Lung microvascular endothelial cell (primary cell): ENCODE data around the gene ABCC8. TPM values are rescaled to one million over a fixed set of nuclear protein-coding genes. Genes with fewer than 3 reads are reported as not detected.
A peak's percentile ranks its signal among the peaks of the same experiment; 100 is the strongest.

ENCODE experiments used
- DNase-seq, 2 donors: peaks; one replicate each; pipeline versions ENCODE4 v3.0.0 to v3.0.0-alpha.2; 2010; ENCODE audit warnings: low read depth in 2 of 2
- total RNA-seq: library from RNA; depleted of rRNA; stranded (reverse); fragments of >200 nt; gene quantifications from 2 replicates; pipeline ENCODE4 v1.2.1, GENCODE V29; 2014

The ABCC8 gene
- not detected in 2 replicates for total RNA-seq

DNA sequence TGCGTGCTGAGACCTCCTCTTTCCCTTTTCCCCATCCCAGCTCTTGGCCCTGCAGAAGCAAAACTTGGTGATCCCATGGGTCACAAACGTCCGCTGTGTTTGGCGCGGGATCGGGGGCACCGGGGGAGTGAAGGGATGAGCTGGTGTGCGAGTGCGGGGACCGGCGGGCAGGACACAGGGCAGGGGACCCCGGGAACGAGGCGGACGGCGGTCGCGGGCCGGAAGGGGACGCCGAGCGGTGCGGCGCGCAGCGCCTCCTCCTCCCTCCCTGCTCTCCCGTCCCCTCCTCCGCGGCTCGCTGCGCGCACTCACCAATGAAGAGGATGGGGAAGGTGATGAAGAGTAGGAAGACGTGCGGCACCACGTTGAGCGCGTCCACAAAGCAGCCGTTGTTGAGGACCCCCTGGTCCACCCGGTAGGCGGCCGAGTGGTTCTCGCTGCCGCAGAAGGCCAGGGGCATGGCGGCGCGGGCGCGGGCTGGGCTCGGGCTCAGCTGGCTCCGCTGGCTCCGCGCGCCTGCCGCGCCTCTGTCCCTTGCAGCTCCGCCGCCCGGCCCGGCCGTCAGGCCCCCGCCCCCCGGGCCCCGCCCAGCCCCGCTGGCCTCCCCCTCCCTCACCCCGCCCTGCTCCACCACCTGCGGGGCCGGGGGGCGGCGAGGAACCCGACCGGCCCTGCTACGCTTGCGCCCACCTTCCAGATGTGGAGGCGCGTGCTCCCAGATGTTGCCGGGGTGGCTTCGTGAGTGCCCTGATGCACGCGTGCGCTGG is at the start of gene ABCC8:
Gene ABCC8 (minus strand): TSS at position 529 of the 767 bp plus-strand sequence. CDS start 69 bp downstream, at position 460.
- DNase-seq = no peak

DNA sequence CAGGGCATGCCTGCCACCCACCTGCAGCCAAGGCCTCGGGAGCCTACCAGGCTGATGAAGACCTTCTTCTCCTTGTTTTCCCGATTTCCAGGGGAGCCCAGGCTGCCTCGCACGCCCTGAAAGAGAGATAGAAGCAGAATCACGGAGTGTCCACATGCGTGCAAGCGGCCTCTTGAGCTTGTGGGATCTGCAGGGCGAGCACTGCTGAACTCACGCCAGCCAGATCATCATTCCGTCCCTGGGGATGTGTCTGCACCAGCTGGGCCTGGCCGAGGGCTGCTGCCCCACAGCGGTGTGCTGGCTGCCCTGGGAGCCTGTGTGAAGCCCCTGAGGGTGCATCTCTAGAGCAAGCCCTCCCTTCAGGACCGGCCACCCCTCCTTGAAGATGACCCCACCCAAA is 49.7 kb upstream of the ABCC8 start:
- no peak for DNase-seq

DNA sequence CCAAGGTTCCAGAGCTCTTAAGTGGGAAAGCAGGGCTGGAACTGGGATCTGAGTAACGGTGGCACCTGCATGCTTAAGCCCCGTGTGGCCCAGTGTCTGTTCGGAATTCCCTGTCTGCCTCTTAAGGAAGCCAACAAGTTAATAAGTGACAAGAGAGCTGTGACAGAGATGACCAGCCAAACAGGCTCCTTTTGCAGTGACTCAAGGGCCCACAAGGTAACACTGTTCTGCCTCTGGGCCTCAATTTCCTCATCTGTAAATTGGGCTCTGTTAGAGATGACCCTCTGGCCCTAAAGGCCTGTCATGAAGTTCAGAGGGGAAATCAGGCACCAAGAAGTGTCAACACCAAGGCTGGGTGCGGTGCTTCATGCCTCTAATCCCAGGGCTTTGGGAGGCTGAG is 48.9 kb upstream of the ABCC8 start:
- no peak for DNase-seq

DNA sequence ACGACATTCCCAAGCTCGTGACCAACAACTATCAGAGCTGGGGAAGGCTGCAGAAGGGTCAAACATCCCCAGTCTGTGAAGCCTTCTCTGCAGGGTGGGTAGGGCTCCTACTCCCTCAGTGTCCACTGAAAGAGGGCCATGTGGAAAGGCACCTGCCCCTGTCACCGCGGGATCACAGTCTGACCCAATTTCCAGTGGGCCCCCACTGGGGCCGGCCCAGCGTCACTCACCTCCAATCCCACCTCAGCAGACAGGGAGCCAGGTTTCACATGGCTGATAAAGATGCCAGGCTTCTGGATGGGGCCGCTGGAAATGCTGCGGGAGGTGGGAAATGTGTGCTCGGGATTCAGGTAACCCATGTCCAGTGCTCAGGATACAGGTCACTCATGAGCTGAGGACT is 47.6 kb upstream of the ABCC8 start:
- DNase-seq = no peak

DNA sequence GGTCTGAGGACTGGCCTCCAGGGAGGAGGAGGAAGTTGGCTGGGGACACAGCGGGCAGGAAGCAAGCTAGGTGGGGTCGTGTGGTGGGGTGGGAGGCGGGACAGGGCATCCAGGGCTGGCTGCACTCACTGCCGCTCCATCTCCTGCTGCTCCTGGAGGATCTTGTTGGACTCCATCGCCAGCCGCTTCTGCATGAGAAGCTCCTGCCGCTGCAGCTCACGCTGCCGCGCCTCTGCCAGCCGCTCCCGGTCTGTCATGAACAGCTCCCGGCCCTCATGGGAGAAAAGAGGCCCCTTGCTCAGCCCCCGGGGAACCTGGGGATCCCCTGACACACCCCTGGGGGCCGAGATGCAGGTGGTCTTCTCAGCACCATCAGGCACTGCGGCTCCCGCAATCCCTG is 46.0 kb upstream of the ABCC8 start:
- no peak for DNase-seq

DNA sequence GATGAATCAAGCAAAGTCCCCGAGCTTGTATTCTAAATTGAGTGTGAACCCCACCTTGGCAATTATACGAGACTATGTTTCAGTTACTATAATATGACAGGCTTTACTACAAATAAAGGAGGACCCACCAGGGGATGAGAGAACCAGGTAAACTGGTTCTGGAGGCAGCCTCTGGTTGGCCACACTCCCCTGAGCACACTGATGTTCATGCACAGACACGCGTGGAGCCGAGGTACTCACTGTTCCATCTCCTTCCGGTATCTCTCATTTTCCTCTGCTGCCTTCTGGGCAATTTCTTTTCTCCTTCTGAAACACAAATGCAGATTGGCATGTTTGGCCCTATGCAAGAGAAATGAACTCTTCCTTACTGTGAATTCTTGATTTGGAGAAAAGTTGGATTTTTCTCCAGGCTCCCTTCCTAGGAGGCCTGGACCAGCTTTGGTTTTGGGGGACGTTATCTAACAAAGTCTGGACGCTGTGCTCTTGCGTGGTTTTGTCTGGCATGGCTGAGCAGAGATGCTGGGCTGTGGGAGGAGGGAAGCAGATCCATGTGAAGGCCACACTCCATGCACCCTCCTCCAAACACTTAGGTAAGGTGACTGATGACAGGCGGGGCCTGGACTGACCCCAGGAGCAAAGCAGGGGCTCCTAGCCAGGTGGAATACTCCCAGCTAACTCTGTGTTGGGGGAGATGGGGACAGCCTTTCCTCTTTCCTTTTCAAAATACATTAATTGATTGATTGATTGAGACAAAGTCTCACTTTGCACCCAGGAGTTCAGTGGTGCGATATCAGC is 44.7 kb upstream of the ABCC8 start:
- DNase-seq = no peak

DNA sequence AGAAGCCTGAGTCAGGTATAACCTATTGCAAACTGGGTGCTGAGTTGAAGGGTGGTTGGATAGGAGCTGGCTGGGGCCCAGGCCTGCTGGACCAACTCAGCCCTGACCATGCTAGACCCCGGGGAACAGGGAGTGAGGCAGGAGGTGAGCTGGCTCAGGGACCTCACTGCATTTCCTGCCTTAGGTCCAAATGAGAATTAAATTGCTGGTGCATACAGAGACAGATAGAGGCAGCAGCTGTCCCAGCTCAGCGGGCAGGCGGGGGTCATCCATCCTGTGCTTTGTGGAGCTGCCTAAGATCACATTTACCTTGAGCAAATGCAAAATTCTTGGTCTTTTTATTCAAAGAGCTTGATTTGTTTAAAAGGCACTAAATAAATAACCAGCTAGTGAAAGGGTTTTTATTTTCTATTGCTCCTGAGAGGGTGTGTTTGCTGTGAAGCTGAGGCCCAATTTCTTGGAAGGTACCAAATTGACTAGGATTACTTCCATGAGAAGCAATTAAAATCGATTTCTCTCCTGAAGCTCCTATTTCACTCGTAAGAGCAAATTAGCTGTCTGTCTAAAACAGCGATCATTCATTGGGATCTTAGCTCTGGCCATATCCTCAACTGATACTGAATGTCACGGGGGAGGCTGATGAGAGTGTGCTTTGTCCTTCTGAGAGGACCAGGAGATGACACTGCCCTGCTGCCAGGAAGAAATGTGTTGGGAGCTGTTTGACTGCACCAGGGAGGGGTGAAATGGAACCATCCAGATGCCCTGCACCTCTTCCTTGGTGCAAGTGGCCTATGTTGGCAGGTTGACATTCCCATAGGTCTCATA is 42.6 kb upstream of the ABCC8 start:
- DNase-seq = no peak

DNA sequence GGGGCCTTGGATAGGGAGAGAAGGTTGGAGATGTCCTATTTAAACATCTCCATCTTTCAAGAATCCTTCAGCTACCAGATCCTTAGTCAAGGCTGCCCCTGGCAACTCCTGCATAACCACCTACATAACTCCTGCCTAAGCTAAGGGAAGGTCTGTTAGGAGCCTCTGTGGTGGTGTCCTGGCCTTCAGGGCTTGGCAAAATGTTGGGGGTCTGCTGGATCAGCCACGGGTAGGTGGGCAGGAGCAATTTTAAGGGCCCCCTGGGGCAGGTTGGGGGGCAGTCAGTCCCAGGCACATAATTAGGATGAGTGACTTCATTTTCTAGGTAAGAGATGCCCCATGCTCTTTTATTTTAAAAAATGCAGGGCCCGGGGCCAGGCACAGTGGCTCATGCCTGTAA is 41.7 kb upstream of the ABCC8 start:
- no peak for DNase-seq

DNA sequence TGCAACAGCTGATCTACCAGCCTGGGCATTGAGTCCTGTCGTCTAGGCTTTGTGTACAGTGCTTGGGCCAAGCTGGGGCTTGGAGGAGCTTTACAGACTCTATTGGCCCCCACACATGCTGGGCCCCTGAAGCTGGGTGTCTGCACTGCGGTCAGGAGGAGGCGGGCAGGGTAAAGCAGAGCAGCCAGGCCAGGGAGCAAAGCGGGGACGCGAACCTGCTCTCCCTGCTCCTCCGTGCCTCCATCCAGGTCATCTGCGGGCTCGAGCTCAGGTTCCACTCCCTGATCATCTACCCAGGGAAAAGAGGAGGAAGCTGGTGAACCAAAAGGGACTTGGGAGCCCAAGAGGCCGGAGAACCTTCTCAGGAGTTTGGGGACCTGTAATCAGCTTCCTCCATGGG is 40.5 kb upstream of the ABCC8 start:
- DNase-seq = no peak

DNA sequence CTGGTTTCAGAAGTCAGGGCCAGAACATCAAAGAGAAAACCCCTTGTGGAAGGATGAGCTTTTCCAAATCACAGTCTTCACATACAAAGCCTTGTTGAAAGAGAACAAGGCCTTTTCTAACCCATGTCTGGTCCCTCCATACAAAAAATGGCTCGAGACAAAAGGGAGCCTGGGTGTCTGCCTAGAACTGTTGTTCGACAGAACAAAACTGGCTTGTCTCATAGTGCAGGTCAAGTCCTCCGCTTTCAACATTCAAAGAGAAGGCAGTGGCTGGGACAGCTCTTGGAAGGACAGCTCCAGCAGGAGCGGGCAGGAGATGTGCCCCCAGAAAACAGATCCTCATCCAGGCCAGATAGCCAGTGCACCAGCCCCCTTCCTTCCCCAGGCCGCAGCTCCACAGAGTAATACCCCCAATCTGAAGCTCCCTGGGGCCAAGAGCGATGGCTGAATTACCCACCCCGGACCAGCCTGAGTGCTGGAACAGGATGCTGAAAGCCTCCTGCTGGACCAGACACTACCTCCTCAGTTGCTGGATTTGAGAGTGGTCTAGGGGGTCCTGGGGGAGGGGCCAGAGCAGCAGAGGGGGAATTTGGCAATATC is 40.0 kb upstream of the ABCC8 start:
- DNase-seq = no peak

DNA sequence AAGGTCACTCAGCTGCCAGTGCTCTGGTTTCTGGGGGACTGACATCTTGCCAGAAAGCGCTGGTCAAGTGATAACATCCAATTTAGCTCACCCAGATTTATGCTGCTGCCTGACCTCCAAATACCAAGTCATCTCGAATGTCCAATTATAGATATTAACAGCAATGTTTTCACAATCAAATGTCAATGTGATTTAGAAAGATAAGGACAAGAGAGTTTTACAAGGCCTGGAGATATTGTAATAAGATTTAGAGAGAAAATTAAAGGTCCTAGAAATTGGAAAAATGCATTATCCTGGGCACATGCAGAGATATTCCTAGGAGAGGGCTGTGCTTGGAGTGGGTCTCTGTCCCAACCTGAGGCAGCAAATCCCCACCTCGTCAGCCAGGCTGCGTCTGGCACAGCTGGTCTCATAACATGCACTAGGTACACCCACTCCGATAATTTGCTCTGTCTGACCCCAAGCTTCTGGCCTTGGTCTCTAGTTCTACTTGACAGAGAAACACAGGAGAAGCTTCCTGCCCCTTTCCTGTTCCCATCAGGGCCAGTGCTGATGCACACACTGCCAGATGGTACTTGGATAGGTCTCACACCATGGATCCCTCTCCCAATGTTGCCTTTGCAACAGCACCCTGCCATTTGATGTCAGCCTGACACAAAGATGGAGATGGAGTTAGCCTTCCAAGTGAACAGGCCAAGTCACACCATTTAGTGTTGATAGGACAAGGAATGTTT is 39.0 kb upstream of the ABCC8 start:
- no peak for DNase-seq

DNA sequence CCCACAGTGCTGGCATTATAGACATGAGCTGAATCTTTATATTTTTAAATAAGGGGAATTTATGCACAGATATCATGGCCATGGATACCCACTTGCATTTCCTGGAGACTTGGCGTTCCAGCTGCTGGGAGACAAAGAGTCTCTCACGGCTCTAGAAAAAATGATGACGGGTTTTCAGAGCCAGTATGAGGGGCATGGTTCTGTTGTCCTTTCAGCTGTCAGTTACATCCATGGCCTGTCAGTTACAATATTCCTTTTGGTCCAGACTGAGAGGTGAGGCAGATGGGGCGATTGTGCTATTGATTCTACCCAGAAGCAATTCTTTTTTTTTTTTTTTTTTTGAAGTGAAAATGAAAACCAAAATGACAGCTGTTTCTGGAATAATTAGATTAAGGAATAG is 37.8 kb upstream of the ABCC8 start:
- DNase-seq = no peak

DNA sequence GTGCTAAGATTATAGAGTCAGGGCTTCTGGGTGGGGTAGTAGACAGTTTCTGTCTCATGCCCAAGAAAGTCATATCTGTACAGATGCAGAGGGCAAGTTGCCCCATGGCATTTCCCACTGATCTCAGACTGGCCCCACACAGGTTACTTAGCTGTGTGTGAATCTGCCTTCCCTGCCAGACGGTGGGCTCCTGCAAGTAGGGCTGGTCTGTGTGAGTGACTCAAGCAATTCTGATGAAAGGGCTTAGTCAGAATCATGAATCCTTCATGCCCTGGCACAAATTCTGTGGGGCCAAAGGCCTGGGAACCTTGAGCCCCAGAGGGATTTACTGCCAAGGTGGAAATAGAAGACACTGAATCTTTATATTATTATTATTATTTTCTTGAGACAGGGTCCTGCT is 37.2 kb upstream of the ABCC8 start:
- DNase-seq = no peak

DNA sequence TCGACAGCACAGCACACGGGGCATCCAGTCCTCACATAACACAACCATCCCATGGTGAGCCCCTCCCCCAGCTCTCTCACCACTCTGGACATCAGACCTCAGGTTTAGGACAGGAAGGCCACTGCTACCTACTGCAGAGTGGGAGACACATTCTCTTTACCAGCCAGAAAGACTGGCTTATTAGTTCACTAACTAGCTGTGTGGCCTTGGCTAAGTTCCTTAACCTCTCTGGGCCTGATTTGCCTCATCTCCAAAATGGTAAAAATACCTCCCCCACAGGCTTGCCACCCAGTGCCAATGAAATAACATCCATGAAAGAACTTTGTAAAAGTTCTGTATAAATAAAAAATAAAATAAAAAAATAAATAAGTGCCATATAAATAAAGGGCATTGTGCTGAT is 35.5 kb upstream of the ABCC8 start:
- no peak for DNase-seq

DNA sequence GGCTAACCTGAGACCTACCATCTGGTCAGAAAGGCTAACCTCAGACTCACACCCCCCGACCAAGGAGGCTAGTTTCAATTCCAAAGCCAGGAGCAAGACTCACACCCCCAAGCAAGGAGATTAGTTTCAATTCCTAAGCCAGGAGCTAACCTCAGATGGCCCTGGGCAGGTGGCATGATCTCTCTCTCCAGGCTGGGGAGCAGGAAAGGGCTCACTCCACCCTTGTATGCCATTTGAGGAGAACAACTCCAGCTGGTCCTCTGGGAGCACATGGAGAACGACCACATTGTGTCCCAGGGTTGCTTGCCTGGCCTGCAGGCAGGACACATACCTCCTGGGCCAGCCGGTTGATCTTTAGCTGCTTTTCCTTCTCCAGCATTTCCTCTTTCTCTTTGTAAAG is 34.9 kb upstream of the ABCC8 start:
- DNase-seq = no peak

DNA sequence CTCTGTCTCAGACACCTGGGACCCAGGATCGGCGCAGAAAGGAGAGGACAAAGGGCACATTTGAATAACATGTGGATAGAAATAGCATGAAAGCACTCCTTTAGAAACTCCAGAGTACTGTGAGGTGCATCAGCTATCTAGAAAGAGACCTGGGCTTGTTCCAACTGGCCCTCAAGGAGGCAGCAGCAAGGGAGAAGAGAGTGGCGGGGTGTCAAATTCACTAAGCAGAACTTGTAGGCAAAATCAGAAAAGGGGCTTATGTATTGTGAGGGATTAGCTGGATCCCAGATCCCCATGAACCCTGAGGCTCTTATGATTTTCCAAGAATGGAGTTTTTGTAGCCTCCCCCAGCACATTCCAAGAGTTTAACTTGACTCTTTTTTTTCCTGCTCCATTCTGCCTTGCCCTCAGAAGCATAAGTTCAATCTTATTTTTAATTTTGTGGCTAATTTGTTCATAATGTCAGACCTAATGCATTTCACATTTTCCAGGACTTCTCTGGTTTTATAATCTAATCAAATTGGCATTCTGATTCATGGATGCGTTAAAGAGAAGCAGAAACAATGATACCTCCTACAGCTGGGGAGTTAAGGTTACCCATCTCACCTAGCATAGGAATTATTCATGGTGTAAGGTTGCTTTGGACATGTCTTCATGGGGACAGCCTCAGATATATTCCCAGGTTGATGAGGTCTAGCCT is 34.0 kb upstream of the ABCC8 start:
- no peak for DNase-seq

DNA sequence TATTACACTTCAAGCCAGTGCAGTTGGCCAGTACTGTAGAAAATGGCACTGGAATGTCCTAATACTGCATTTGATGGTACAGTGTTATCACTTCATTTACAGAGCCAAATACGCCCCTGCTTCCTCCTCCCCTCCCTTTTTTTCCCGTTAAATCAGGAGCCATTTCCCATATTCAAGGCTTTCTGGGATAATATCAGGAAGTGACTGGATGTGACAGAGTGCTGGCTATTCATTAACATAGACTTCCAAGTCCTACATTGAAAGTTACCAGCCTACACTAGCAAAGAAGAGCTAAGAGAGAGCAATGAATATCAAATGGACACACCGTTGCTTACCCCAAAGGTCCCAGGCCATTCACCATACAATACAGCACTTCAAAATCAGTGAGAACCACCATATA is 32.1 kb upstream of the ABCC8 start:
- DNase-seq = peak in 1 of 2 donors; percentile 40

DNA sequence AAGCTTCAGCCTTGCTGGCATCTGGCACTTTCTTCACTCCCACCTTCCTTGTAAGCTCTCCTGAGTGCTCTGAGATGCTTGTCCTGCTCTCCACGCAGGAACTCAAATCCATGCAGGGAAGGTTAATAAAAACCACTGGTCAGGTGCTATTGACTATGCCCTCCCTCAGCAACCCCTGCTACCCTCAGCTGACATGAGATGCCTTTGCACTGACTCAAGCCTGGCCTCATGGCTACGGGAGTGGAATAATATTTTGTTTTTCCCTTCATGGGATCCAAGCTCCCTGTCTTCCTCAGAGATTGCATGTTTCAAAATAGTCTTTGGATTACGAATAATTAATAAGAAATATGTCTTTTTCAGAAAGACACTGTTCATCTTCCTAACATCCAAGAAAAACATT is 31.7 kb upstream of the ABCC8 start:
- no peak for DNase-seq

DNA sequence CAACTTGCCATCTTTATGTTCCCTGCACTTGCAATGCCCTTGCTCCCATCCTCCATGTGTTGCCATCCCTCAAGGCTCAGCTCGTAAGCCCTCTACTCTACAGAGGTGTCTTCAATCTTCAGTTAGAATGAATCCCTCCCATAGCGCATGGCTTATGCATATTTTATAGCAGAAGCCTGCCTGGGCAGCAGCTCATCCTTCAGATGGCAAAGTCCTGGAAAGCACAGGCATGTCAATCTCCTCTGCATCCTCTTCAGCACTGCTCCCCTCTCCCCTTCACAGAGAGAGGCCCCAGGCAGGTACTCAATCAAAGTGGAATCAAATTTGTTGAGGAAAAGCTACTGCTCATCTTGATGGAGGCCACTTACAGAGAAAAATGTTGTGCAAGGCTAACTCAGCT is 31.1 kb upstream of the ABCC8 start:
- no peak for DNase-seq

DNA sequence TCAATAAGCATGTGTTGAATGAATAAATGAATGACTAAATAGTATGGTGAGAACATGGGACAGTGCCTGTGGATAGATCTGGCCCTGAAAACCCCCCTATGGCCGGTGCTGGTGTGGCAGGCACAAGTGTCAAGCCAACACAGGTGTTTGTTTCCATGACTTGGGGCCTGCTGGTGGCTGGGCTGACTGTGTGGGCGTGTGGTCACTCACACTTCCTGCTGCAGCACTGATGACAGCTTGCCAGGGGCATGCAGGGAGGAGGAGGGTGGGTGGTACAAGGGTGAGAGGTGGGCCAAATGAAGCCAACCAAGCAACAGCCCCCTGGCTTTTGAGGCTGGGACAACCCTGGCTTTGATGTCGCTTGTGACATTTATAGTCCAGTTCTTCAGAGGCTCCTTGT is 30.3 kb upstream of the ABCC8 start:
- DNase-seq = no peak

DNA sequence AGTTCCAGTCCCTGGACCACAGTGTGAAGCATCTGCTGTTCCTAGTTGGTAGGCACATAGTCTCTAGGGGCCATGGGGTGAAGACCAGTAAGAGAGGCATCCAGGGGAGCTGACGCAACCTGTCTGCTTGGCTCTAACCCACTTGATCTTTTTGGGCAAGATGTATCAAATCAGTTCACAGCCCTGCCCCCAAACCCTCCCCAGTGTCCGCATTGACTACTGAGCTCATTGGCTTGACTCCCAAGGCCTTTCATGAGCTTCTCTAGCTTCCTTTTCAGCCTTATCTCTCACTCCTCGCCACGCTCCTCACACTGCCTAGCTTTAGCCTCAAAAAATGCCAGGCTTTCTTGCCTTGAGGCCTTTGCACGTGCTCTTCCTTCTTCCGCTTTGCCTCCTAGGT is 29.7 kb upstream of the ABCC8 start:
- no peak for DNase-seq
